K562 (cell line): ENCODE data around the gene ZNF442. TPM values are rescaled to one million over a fixed set of nuclear protein-coding genes. Genes with fewer than 3 reads are reported as not detected.
A peak's percentile ranks its signal among the peaks of the same experiment; 100 is the strongest.

Experiments
- ARID4B ChIP-seq: sonication (generic); formaldehyde crosslinking; IDR thresholded peaks from 2 replicates; pipeline ENCODE4 v1.8.0; 2022; ENCODE audit warnings: mild to moderate bottlenecking, missing genetic modification reagents
- MAZ ChIP-seq, 2 experiments: fragments of 450-650 bp in 1 of 2; sonication (generic) in 1 of 2; formaldehyde crosslinking; IDR thresholded peaks in 1 of 2; conservative IDR thresholded peaks in 1 of 2; 2 replicates each; pipeline versions ENCODE4 v1.4.0 to v1.5.0; 2020; ENCODE audit warnings: mild to moderate bottlenecking in 1 of 2, missing genetic modification reagents in 1 of 2
- MGA ChIP-seq: fragments of 450-650 bp; IDR thresholded peaks from 2 replicates; pipeline ENCODE4 v1.6.1; 2016; ENCODE audit warnings: mild to moderate bottlenecking, moderate library complexity
- THRAP3 ChIP-seq: fragments of 450-650 bp; IDR thresholded peaks from 2 replicates; pipeline ENCODE4 v1.6.1; 2016; ENCODE audit warnings: mild to moderate bottlenecking, inconsistent platforms, borderline replicate concordance
- TRIM28 ChIP-seq: fragments of 450-650 bp; IDR thresholded peaks from 2 replicates; pipeline ENCODE4 v1.6.1; 2017
- ZNF511 ChIP-seq: sonication (generic); formaldehyde crosslinking; IDR thresholded peaks from 2 replicates; pipeline ENCODE4 v1.8.0; 2022; ENCODE audit warnings: mild to moderate bottlenecking, missing genetic modification reagents
- ZNF655 ChIP-seq: fragments of 250-450 bp; sonication (Bioruptor Pico); IDR thresholded peaks from 2 replicates; pipeline ENCODE4 v1.5.0; 2021
- polyA plus RNA-seq, 8 experiments: library from polyadenylated mRNA; depleted of rRNA in 4 of 8; stranded (reverse) in 5 of 8; unstranded in 3 of 8; fragments of >200 nt; fragmentation: Nextera tagmentation in 2 of 8; fragmentation: Illumina TruSeq in 1 of 8; extraction: Ambion mirVana in 2 of 8; extraction: Trizol in 1 of 8; gene quantifications; 2 replicates each; pipeline versions ENCODE4 v1.2.1 to v1.2.3, GENCODE V29; 2011 to 2014; ENCODE audit warnings: inconsistent platforms in 1 of 8, missing spikeins in 1 of 8
- total RNA-seq, 7 experiments: library from RNA; depleted of rRNA in 6 of 7; stranded (reverse); fragments of >200 nt in 6 of 7; fragmentation: Illumina TruSeq in 2 of 7; extraction: Trizol in 2 of 7; gene quantifications; 2 replicates each; pipeline versions ENCODE4 v1.2.1 to v1.2.3, GENCODE V29; 2011 to 2021; ENCODE audit warnings: low replicate concordance in 1 of 7

ZNF442 gene
- total and polyA plus RNA-seq, 9 of the 15 experiments (the other 6 are each of a cell fraction or from before 2014, with no cell fraction given): 1.7 to 7.0 (median 4.1) TPM

- TF ChIP-seq MAZ (CRISPR knock-in tag; conservative IDR thresholded peaks at IDR 0.05 in 1 of 2, IDR thresholded peaks at IDR 0.05 in 1 of 2): 0 out of 4 replicates have a peak, but pooled peaks of 1 of the 2 experiments have one; percentile 12
- 0 out of 2 replicates have a peak, but pooled peaks have one; percentile 4 for TF ChIP-seq ZNF511
- TF ChIP-seq THRAP3: no peak
- peak; percentile 13; the same call in 1 of the 2 replicates for TF ChIP-seq MGA
- 0 out of 2 replicates have a peak, but pooled peaks have one; percentile 35 for TF ChIP-seq ARID4B (CRISPR knock-in tag)
- no peak for TF ChIP-seq ZNF655 (CRISPR knock-in tag)
- no peak for TF ChIP-seq TRIM28
These were observed 870 bp downstream of the ZNF442 start (continued) for GRCh38 chr19:12364391-12365235.
